G401 (cell line): ENCODE results near the gene CYP2B6. TPM values are rescaled to one million over a fixed set of nuclear protein-coding genes. Genes with fewer than 3 reads are reported as not detected.
"Not testable (repeated sequence)": the region's sequence is repeated elsewhere in the genome, so short reads cannot be mapped to it uniquely, and the experiment has no call there.

Source experiments
- DNase-seq: peaks from one replicate; pipeline ENCODE4 v3.0.0-alpha.2; 2015; ENCODE audit warnings: low spot score
- in situ Hi-C: cut with HindIII; loops from 2 replicates; pipeline ENCODE4 v1.10.0; 2016; ENCODE audit warnings: low sequenced_read_pairs, mixed read lengths
- total RNA-seq: library from RNA; depleted of rRNA; stranded (reverse); fragments of >200 nt; shearing (Covaris generic); gene quantifications from 2 replicates; pipeline ENCODE4 v1.2.3, GENCODE V29; 2014

CYP2B6 gene
- total RNA-seq, 1 experiment from 2014 or later = not detected

DNA sequence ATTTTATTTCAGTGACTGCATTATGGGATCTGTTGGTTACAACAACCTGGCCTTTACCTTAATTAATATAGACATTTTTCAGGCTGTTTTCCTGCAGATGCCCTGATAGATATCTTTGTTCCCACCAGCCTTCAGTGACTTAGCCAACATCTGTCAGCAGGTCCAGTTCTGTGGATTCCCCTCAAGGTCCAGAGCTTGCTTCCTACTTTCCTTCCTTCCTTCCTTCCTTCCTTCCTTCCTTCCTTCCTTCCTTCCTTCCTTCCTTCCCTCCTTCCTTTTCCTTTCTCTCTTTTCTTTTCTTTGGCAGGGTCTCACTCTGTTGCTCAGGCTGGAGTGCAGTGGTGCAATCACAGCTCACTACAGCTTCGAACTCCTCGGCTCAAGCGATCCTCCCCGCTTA lies 14.4 kb upstream of the CYP2B6 start:
- in situ Hi-C loops = no loop called here
- no peak for DNase-seq

DNA sequence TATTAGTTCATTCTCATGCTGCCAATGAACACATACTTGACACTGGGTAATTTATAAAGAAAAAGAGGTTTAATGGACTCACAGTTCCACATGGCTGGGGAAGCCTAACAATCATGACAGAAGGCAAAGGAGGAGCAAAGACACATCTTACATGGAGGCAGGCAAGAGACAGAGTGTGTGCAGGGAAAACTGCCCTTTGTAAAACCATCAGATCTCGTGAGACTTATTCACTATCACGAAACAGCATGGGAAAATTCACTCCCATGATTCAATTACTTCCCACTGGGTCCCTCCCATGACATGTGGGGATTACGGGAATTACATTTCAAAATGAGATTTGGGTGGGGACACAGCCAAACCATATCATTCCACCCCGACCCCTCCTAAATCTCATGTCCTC lies 11.3 kb upstream of the CYP2B6 start:
- in situ Hi-C loops, DNase-seq: not testable (repeated sequence)

DNA sequence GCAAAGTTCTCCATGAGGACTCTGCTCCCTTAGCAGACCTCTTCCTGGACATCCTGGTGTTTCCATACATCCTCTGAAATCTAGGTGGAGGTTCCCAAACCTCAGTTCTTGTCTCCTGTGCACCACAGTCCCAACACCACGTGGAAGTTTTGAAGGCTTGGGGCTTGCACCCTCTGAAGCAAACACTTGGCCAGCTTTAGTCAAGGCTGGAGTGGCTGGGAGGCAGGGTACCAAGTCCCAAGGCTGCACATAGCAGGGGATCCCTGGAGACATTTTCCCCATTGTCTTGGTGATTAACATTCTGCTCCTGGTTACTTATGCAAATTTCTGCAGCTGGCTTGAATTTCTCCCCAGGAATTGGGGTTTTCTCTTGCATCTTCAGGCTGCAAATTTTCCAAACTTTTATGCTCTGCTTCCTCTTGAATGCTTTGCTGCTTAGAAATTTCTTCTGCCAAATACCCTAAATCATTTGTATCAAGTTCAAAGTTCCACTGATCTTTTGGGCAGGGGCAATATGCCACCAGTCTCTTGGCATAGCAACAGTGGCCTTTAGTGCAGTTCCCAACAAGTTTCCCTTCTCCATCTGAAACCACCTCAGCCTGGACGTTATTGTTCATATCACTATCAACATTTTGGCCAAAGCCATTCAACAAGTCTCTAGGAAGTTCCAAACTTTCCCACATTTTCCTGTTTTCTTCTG lies 10.2 kb upstream of the CYP2B6 start:
- in situ Hi-C loops, DNase-seq: not testable (repeated sequence)

DNA sequence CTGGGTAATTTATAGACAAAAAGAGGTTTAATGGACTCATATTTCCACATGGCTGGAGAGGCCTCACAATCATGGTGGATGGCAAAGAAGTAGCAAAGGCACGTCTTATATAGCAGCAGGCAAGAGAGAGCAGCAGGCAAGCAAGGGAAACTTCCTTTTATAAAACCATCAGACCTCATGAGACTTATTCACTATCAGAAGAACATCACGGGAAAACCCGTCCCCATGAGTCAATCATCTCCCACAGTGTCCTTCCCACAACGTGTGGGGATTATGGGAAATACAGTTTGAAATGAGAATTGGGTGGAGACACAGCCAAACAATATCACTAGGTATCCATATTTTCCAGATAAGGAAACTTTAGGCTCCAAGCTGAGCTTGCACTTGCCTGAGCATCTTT lies 9.5 kb upstream of the CYP2B6 start:
- in situ Hi-C loops = no loop called here
- DNase-seq = no peak

DNA sequence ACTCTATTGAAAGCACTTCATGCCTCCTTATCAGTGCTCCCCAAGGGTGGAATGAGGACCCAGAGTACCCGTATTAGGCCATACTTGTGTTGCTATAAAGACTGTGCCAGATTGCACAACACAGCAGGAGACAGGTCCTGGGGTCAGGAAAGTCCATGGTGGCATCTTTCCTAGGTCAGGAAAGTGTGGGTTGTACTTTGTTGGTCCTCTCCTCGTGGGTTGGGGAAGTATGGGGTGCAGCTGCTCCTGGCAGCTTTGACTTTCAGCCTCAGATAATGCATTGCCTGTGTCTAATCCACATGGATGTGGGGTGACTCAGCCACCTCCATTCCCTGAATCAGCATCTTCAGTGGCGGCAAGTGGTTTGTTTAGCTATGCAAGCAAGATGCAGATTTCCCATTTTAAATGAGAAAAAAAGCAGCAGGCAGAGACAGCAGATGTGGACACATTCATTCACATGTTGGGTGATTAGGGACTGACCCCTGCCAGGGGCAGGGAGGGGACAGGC lies 8.4 kb upstream of the CYP2B6 start:
- no peak for DNase-seq
- in situ Hi-C loops = no loop called here

DNA sequence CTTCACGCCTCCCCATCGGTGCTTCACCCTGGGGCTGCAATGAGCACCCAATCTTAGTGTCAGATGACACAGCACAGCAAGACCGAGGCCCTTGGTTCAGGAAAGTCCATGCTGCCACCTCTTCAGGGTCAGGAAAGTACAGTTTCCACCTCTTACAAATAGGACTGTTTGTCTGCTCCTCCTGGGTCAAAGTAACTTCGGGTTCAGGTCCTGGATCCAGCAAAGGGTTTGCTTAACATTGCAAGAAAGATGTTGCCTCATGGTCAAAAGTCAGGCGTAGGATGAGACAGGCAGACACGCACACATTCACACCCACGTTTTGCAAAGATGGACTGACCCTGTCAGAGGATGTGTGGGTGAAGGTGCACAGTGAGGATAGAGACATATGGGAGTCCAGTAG lies 1.6 kb upstream of the CYP2B6 start:
- DNase-seq = no peak
- in situ Hi-C loops = no loop called here

DNA sequence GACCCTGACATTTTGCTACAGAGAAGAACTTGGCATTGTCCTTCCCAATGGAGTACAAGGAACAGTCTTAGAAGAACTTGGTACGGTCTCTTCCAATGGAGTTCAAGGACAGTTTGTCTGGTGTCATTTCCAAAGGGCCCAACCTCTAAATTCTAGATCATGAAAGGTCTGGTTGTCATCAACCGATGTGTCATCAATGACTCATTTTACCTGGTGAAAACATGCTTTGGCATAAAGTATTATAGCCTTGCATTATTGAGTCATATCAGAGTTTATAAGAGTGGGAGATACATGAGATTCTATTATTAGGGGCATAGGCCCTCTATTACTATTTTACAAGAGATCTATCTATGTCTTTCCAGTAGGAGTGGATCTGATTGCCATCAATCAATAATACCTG lies 4.3 kb downstream of the CYP2B6 start:
- no peak for DNase-seq
- in situ Hi-C loops = no loop called here

DNA sequence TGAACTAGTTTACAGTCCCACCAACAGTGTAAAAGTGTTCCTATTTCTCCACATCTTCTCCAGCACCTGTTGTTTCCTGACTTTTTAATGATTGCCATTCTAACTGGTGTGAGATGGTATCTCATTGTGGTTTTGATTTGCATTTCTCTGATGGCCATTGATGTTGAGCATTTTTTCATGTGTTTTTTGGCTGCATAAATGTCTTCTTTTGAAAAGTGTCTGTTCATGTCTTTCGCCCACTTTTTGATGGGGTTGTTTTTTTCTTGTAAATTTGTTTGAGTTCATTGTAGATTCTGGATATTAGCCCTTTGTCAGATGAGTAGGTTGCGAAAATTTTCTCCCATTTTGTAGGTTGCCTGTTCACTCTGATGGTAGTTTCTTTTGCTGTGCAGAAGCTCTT lies 7.9 kb downstream of the CYP2B6 start:
- DNase-seq, in situ Hi-C loops: not testable (repeated sequence)

DNA sequence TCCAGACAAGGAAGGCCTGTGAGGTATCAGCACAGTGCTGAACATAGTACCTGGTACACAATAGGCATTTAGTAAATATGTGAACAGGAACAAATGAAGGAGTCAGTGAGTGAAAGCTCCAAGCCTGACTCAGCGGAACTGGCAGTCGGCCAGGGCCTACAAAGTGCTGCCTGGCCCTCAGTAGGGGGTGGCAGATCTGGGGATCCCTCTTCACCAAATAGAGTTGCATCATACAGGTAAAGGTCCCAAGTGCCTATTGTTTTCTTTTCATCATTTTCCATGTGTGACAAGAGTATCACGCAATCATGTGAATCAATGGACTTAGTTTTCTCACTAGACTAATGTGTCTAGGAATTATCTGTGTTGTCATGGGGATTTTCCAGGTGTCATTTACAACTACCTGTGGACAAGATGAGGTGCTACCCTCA lies 9.2 kb downstream of the CYP2B6 start:
- in situ Hi-C loops = no loop called here
- DNase-seq = no peak

DNA sequence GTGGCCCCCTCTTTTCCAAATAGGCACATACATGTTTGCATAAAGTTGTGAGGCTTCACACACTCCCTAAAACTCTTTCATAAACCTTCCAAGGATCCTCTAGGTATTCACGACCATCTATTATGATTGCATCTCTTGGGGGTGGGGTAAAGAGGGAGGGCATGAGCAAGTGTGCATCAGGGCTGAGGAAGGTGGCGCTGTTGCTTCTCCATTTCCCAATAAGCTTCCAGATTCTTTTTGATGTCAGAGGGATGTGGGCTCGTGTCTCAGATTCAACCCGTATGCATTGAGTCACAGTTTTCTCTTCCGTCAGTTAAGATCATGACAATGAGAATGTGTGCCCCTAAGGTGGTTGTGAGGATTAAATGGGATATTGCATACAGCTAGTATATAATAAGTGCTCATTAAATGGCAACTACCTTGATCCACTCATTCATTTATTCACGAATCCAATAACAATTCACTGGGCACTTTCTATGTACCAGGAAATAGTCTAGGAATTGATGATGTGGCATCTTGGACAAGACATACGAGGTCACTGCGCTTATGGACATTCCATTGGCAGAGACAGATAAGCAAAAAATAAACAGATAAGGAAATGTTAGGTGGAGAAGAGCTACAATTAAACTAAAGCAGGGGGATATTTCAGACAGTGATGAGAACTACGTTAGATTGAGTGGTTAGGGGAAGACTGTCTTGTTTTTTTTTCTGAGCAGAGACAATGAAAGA lies 10.3 kb downstream of the CYP2B6 start:
- no peak for DNase-seq
- in situ Hi-C loops = no loop called here

DNA sequence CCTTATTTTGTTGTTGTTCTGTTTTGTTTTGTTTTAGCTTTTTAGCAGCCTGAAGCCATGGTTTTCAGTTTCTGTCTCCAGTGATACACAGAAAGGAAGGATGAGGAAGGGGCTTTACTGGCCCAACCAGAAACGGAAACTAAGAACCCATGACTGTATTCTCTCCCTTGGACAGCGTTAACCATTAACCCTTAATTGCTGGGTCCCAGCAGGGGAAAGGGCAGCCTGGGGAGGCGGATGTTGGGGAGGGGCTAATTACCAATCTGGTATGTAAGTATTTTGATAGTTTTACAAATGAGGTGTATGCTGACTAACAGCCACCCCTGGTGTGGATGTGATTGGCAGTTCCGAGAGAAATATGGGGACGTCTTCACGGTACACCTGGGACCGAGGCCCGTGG lies 12.6 kb downstream of the CYP2B6 start:
- in situ Hi-C loops, DNase-seq: not testable (repeated sequence)

DNA sequence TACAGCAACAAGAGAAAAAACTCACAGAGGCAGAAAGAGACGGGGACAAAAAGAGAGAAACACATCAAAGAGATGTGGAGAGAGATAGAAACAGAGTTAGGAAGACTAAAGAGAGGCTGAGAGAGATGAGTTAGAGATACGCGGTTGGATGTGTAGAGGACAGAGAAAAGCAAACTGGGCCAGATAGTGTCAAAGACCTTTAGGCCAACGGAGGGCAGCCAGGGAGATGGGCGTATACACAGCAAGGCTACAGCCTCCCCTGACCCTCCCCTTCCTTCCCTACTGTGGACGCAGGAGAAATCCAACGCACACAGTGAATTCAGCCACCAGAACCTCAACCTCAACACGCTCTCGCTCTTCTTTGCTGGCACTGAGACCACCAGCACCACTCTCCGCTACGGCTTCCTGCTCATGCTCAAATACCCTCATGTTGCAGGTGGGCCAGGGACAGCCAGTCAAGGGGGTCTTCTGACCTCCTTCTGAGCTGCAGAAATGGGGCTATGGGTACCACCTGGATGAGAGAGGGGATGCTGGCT lies 18.7 kb downstream of the CYP2B6 start:
- DNase-seq = no peak
- in situ Hi-C loops = no loop called here

DNA sequence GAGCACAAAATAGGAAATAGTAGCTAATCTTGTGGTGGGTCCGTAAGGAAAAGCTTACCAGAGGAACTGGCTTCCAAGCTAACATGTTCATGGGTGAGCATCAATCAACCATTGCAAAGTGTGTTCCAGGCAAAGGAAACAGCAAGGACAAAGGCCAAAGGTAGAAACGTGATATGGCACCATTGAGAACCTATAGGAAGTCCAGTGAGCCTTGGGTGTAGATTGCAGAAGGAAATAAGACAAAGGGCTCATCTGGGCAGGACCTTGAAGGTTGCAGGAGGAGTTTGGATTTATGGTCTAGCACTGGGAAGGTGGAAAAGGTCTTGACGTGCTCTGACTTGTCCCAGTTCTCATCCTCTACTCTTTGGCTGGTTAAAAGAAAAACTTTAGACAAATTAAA lies 22.3 kb downstream of the CYP2B6 start:
- in situ Hi-C loops = no loop called here

DNA sequence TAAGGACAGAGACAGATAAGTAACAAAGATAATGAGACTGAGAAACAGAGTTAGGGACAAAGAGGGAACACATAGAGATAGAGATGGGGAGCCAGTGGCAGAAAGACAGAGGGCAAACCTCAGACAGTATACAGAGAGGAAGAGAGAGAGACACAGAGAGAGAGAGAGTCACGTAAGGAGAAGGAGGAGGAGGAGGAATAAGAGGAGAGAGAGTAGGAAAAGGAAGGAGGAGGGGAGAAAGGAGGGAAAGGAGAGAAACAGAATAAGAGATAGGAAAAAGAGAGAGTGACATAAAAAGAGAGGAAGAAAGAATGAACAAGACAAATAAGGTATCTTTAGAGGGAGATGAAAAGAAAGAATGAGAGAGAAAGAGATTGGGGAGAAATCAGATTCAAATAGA lies 23.6 kb downstream of the CYP2B6 start:
- DNase-seq = no peak
- in situ Hi-C loops = no loop called here

More for the DNA sequence above, 22.3 kb downstream of the CYP2B6 start:
- DNase-seq = no peak

DNA sequence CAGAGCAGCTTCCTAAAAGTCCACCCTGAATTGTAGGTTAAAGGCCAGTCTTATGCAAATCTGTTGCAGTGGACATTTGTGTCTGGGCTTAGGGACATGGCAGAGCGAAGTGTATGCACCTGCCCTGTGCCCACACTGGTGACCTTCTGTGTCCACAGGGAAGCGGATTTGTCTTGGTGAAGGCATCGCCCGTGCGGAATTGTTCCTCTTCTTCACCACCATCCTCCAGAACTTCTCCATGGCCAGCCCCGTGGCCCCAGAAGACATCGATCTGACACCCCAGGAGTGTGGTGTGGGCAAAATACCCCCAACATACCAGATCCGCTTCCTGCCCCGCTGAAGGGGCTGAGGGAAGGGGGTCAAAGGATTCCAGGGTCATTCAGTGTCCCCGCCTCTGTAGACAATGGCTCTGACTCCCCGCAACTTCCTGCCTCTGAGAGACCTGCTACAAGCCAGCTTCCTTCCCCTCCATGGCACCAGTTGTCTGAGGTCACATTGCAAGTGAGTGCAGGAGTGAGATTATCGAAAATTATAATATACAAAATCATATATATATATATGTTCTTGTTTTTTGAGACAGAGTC lies 25.5 kb downstream of the CYP2B6 start:
- DNase-seq = no peak
- in situ Hi-C loops = no loop called here

DNA sequence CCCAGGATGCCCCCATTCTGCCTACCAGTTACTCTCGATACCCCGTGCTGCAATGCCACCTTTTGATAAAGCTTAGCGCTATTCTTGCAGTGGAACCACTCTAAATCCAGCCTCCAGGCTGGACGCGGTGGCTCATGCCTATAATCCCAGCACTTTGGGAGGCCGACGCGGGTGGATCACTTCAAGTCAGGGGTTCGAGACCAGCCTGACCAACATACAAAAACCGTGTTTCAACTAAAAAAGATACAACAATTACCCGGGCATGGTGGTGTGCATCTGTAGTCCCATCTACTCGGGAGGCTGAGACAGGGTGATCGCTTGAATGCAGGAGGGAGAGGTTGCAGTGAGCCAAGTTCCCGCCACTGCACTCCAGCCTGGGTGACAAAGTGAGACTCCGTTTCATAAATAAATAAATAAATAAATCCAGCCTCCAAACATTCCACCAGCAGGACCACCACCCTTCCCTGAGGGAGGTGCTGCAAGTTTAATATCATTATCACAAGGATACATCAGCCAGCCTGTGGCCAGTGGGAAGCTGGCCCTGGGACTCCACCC lies 27.7 kb downstream of the CYP2B6 start:
- in situ Hi-C loops = no loop called here

DNA sequence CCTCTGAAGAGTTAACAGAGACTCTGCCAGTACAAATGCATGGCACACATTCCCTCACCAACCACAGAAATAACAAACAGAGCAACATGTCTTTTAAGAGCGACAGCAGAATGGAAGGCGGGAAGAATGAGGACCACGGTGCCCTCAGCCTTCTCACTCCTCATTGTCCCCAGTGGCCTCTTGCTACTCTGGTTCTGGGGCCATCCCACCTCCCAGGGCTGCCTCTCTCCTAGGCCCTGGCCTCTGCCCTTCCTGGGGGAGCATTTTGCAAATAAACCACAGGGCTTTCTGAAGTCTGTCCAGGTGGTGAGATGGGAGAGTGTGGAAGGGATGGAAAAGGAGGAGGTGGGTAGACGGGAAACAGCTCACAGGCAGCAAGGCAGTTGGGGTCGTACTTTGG lies 28.3 kb downstream of the CYP2B6 start:
- in situ Hi-C loops = no loop called here
- DNase-seq = no peak

More for the DNA sequence above, 27.7 kb downstream of the CYP2B6 start:
- no peak for DNase-seq

DNA sequence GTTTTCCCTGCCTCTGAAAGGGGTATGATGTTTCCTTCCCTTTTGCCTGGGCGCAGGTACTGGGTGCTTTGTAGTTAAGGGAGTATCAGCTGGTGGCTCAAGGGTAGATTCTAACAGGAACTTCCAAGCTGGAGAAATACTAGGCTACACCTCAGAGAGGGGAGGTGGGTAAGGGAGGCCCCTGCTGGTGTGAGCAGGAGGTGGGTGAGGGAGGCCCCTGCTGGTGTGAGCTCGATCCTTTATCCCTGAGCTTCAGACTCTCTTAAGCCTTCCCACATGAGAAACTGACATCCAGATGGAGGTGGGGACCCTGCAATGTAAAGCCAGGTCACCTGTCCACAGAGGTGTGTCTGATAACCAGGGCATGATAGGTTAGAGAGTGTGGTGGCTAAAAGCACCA lies 32.1 kb downstream of the CYP2B6 start:
- DNase-seq = no peak

DNA sequence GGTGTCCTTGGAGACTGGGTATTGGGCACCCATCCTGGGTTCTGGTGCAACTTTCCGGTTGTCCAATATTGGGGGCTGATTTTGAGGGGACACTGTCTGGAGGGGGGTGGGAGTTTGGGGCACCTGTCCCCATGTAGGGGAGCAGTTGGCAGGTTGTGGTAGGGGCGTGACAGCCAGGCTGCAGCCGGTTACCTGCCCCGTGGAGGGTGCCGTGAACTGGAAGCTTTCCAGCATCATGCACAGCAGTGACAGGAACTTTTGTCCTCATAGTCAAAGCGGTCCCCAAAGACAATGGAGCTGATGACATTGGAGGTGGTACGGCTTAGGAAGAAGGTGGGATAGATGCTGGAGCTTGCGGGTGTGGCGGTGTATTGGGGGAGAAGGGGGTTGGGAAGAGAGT lies 34.3 kb downstream of the CYP2B6 start:
- in situ Hi-C loops = no loop called here
- DNase-seq = no peak

More for the DNA sequence above, 32.1 kb downstream of the CYP2B6 start:
- in situ Hi-C loops = no loop called here

DNA sequence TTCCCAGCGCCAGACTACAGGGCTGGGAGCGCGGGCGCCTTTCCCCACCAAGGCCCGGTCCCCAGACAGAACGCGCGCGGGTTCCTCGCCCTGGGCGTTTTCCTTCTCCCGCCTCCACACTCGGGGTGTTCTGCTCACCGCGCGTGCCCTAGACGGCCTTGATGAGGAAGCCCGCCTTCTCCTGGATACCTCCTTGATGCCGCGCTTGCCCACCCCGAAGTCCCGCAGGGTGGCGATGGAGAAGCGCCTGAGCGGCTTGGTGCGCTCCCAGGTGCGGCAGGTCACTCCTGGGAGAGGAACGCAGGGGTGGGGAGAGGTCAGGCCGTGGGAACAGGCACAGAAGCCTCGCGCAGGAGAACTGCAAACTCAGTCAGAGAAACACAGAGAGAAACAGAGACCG lies 34.8 kb downstream of the CYP2B6 start:
- in situ Hi-C loops = no loop called here
- no peak for DNase-seq
